Astrocyte (in vitro differentiated cells and primary cell): ENCODE results near the gene ANKRD34A. TPM values are rescaled to one million over a fixed set of nuclear protein-coding genes. Genes with fewer than 3 reads are reported as not detected.
A peak's percentile ranks its signal among the peaks of the same experiment; 100 is the strongest.

Experiments used
- DNase-seq: peaks from one replicate; pipeline ENCODE4 v3.0.0-alpha.2; 2010; ENCODE audit warnings: low read depth
- FAIRE-seq: peaks from 2 replicates; lab custom pipeline; 2011; peaks lifted over from hg19 to GRCh38; lab: Jason Lieb, UNC
- H2AFZ ChIP-seq: 2 replicates; pipeline ENCODE4 v1.6.0; 2012; ENCODE audit warnings: low read depth, low read length, inconsistent platforms
- H3K27ac ChIP-seq: 2 replicates; pipeline ENCODE4 v1.5.1; 2011; ENCODE audit warnings: low read depth, low read length, inconsistent platforms
- H3K27me3 ChIP-seq: 2 replicates; pipeline ENCODE4 v1.6.0; 2011; ENCODE audit warnings: low read length, inconsistent platforms; ENCODE audit not compliant: insufficient read depth
- H3K36me3 ChIP-seq: 2 replicates; pipeline ENCODE4 v1.5.1; 2011; ENCODE audit warnings: low read length, inconsistent platforms; ENCODE audit not compliant: insufficient read depth
- H3K4me1 ChIP-seq: 2 replicates; pipeline ENCODE4 v1.5.1; 2011; ENCODE audit warnings: low read length, inconsistent platforms; ENCODE audit not compliant: insufficient read depth
- H3K4me2 ChIP-seq: 2 replicates; pipeline ENCODE4 v1.6.0; 2012; ENCODE audit warnings: low read length, inconsistent platforms
- H3K4me3 ChIP-seq: 2 replicates; pipeline ENCODE4 v1.5.1; 2011; ENCODE audit warnings: low read depth, mild to moderate bottlenecking, low read length, inconsistent platforms; ENCODE audit not compliant: insufficient read depth
- H3K79me2 ChIP-seq: 2 replicates; pipeline ENCODE4 v1.6.0; 2012; ENCODE audit warnings: mild to moderate bottlenecking, low read length, inconsistent platforms; ENCODE audit not compliant: insufficient read depth
- H3K9ac ChIP-seq: 2 replicates; pipeline ENCODE4 v1.6.0; 2012; ENCODE audit warnings: mild to moderate bottlenecking, low read length, inconsistent platforms
- H3K9me3 ChIP-seq: 2 replicates; pipeline ENCODE4 v1.5.1; 2012; ENCODE audit warnings: low read depth, mild to moderate bottlenecking, low read length, inconsistent platforms; ENCODE audit not compliant: insufficient read depth
- H4K20me1 ChIP-seq: 2 replicates; pipeline ENCODE4 v1.6.0; 2012; ENCODE audit warnings: low read length, inconsistent platforms; ENCODE audit not compliant: insufficient read depth
- H3K27ac Mint-ChIP-seq: one replicate; pipeline ENCODE4 v1.8.0; 2021; ENCODE audit warnings: mild to moderate bottlenecking, mixed read lengths; ENCODE audit not compliant: unreplicated experiment
- H3K27me3 Mint-ChIP-seq: one replicate; pipeline ENCODE4 v1.8.0; 2021; ENCODE audit warnings: low read depth, mixed read lengths; ENCODE audit not compliant: unreplicated experiment
- H3K36me3 Mint-ChIP-seq: one replicate; pipeline ENCODE4 v1.8.0; 2021; ENCODE audit warnings: low read depth, mixed read lengths; ENCODE audit not compliant: unreplicated experiment
- H3K4me1 Mint-ChIP-seq: one replicate; pipeline ENCODE4 v1.8.0; 2021; ENCODE audit warnings: low read depth, mixed read lengths; ENCODE audit not compliant: unreplicated experiment
- H3K4me3 Mint-ChIP-seq: one replicate; pipeline ENCODE4 v1.8.0; 2021; ENCODE audit warnings: mild to moderate bottlenecking, moderate library complexity, mixed read lengths; ENCODE audit not compliant: unreplicated experiment
- H3K9me3 Mint-ChIP-seq: one replicate; pipeline ENCODE4 v1.8.0; 2021; ENCODE audit warnings: mild to moderate bottlenecking, mixed read lengths; ENCODE audit not compliant: unreplicated experiment
- CTCF ChIP-seq: IDR thresholded peaks from 2 replicates; pipeline ENCODE4 v1.5.1; 2011; ENCODE audit warnings: low read depth, mild to moderate bottlenecking, inconsistent platforms, low read length, moderate library complexity; ENCODE audit not compliant: insufficient read depth
- EZH2 ChIP-seq: IDR thresholded peaks from 2 replicates; pipeline ENCODE4 v1.6.1; 2012; ENCODE audit warnings: mild to moderate bottlenecking, low read length, inconsistent platforms; ENCODE audit not compliant: insufficient read depth
- total RNA-seq: library from RNA; stranded (reverse); gene quantifications from 2 replicates; pipeline ENCODE4 v1.2.1, GENCODE V29; 2021

Gene ANKRD34A
- total RNA-seq, 1 donor from 2014 or later = 5.8 TPM

- H2AFZ ChIP-seq = peak overlapping the region; percentile 45
- H3K27ac Mint-ChIP-seq = no peak overlapping the region
- H3K4me3 ChIP-seq = peak overlapping the region; percentile 24
Observed at GRCh38 chr1:145978471-145978853, 14.1 kb upstream of the ANKRD34A start.

GRCh38 chr1:145977486-145978470 lies 13.4 kb upstream of the ANKRD34A start:
- H3K27ac Mint-ChIP-seq = no peak overlapping the region
- H3K36me3 Mint-ChIP-seq = peaks cover 3% of the 10 kb centered on the region
- Histone ChIP-seq H4K20me1 (no peaks in the 10 kb centered on the region), H3K9me3 (no peaks in the 10 kb centered on the region), H3K4me3 (no peak overlapping the region), H2AFZ (peak overlapping the region; percentile 48), H3K4me2 (peak overlapping the region; percentile 79), H3K36me3 (no peaks in the 10 kb centered on the region), H3K27me3 (no peaks in the 10 kb centered on the region), H3K79me2 (no peaks in the 10 kb centered on the region), H3K4me1 (peaks cover 28% of the 10 kb centered on the region), H3K9ac (peak overlapping the region; percentile 80), H3K27ac (peak overlapping the region; percentile 93)
- H3K27me3 Mint-ChIP-seq = no peaks in the 10 kb centered on the region
- peak overlapping the region; percentile 72 for H3K4me3 Mint-ChIP-seq
- TF ChIP-seq CTCF (peak; percentile 80), EZH2 (no peak)
- no peaks in the 10 kb centered on the region for H3K9me3 Mint-ChIP-seq
- H3K4me1 Mint-ChIP-seq = peaks cover 5% of the 10 kb centered on the region
- peak; percentile 63 for DNase-seq
- peak; percentile 5 for FAIRE-seq

More at GRCh38 chr1:145978471-145978853, 14.1 kb upstream of the ANKRD34A start:
- Histone ChIP-seq H3K27me3 (no peaks in the 10 kb centered on the region), H3K9me3 (no peaks in the 10 kb centered on the region), H3K9ac (peak overlapping the region; percentile 80), H3K27ac (peak overlapping the region; percentile 93), H3K4me1 (peaks cover 28% of the 10 kb centered on the region), H3K4me2 (peak overlapping the region; percentile 79), H4K20me1 (no peaks in the 10 kb centered on the region), H3K36me3 (no peaks in the 10 kb centered on the region), H3K79me2 (no peaks in the 10 kb centered on the region)
- no peak for TF ChIP-seq EZH2
- TF ChIP-seq CTCF = no peak
- Mint-ChIP-seq H3K27me3 (no peaks in the 10 kb centered on the region), H3K4me1 (peaks cover 5% of the 10 kb centered on the region), H3K36me3 (no peaks in the 10 kb centered on the region), H3K9me3 (no peaks in the 10 kb centered on the region), H3K4me3 (peak overlapping the region; percentile 72)
- FAIRE-seq (no peak), DNase-seq (no peak)

GRCh38 chr1:145977016-145977415 lies 12.6 kb upstream of the ANKRD34A start:
- no peak for TF ChIP-seq CTCF
- no peak for TF ChIP-seq EZH2
- DNase-seq (no peak), FAIRE-seq (no peak)
- Histone ChIP-seq H3K27me3 (no peaks in the 10 kb centered on the region), H3K4me2 (no peak overlapping the region), H3K4me1 (peaks cover 28% of the 10 kb centered on the region), H3K36me3 (no peaks in the 10 kb centered on the region), H4K20me1 (no peaks in the 10 kb centered on the region), H3K9ac (no peak overlapping the region), H3K4me3 (no peak overlapping the region), H3K79me2 (no peaks in the 10 kb centered on the region), H3K27ac (no peak overlapping the region), H3K9me3 (no peaks in the 10 kb centered on the region), H2AFZ (peak overlapping the region; percentile 28)
- Mint-ChIP-seq H3K27me3 (no peaks in the 10 kb centered on the region), H3K4me3 (no peak overlapping the region), H3K4me1 (peaks cover 4% of the 10 kb centered on the region), H3K36me3 (peaks cover 3% of the 10 kb centered on the region), H3K27ac (no peak overlapping the region), H3K9me3 (no peaks in the 10 kb centered on the region)
